GM18520 (cell line): Measurements from ENCODE around the gene WDFY3.

Experiments used
- ATAC-seq: cut with Tn5 transposase; IDR thresholded peaks from one replicate; pipeline ENCODE4 v1.9.1; 2021; ENCODE audit not compliant: unreplicated experiment

Gene WDFY3

GRCh38 chr4:84966382-84967242, at the start of gene WDFY3:
Gene WDFY3, minus strand, starts transcription at chr4:84966690. Its CDS starts 106,099 bp downstream, at chr4:84860591.
- peak; percentile 41 for ATAC-seq

GRCh38 chr4:85005865-85006377, 39.4 kb upstream of the WDFY3 start:
- no peak for ATAC-seq

- no peak for ATAC-seq
Observed at GRCh38 chr4:85000343-85000742, 33.9 kb upstream of the WDFY3 start.

- ATAC-seq: no peak
Observed at GRCh38 chr4:84995386-84995785, 28.9 kb upstream of the WDFY3 start.

GRCh38 chr4:84994280-84994679, 27.8 kb upstream of the WDFY3 start:
- no peak for ATAC-seq

GRCh38 chr4:84985952-84986351, 19.5 kb upstream of the WDFY3 start:
- ATAC-seq: no peak

- ATAC-seq: no peak
Observed at GRCh38 chr4:84977396-84977795, 10.9 kb upstream of the WDFY3 start.

- no peak for ATAC-seq
Observed at GRCh38 chr4:84973856-84974255, 7.4 kb upstream of the WDFY3 start.

GRCh38 chr4:84971319-84971932, 4.9 kb upstream of the WDFY3 start:
- no peak for ATAC-seq

- ATAC-seq: no peak
Observed at GRCh38 chr4:84968925-84969324, 2.4 kb upstream of the WDFY3 start.

- ATAC-seq: no peak
Observed at GRCh38 chr4:84967243-84967690, 777 bp upstream of the WDFY3 start.

GRCh38 chr4:84965553-84966381, 723 bp downstream of the WDFY3 start:
- ATAC-seq: no peak

- no peak for ATAC-seq
Observed at GRCh38 chr4:84964995-84965552, 1.4 kb downstream of the WDFY3 start.

GRCh38 chr4:84962102-84962501, 4.4 kb downstream of the WDFY3 start:
- ATAC-seq: no peak

GRCh38 chr4:84958434-84958833, 8.1 kb downstream of the WDFY3 start:
- ATAC-seq: no peak

- no peak for ATAC-seq
Observed at GRCh38 chr4:84957514-84958420, 8.7 kb downstream of the WDFY3 start.

GRCh38 chr4:84956014-84956413, 10.5 kb downstream of the WDFY3 start:
- no peak for ATAC-seq

- ATAC-seq: no peak
Observed at GRCh38 chr4:84954982-84955567, 11.4 kb downstream of the WDFY3 start.

GRCh38 chr4:84952776-84953175, 13.7 kb downstream of the WDFY3 start:
- no peak for ATAC-seq

- ATAC-seq: no peak
Observed at GRCh38 chr4:84952004-84952403, 14.5 kb downstream of the WDFY3 start.
